Neutrophil (primary cell): ENCODE results near the gene AMH.

Source experiments
- H3K27ac ChIP-seq: fragments of 200-600 bp; sonication (generic); 2 replicates; pipeline ENCODE4 v1.5.1; 2016; ENCODE audit warnings: mild to moderate bottlenecking, moderate library complexity
- H3K27me3 ChIP-seq: fragments of 200-600 bp; sonication (generic); 2 replicates; pipeline ENCODE4 v1.6.0; 2016; ENCODE audit warnings: mild to moderate bottlenecking
- H3K36me3 ChIP-seq: fragments of 200-600 bp; sonication (generic); 2 replicates; pipeline ENCODE4 v1.5.1; 2017
- H3K4me1 ChIP-seq, 2 experiments: fragments of 200-600 bp in 1 of 2; sonication (generic) in 1 of 2; 1 replicate in 1 of 2; 2 replicates in 1 of 2; pipeline versions ENCODE4 v1.5.1 to v1.6.1; 2013 to 2016; ENCODE audit warnings: low read depth in 1 of 2, low read length in 1 of 2, mild to moderate bottlenecking in 1 of 2, moderate library complexity in 1 of 2; ENCODE audit not compliant: control insufficient read depth in 1 of 2, insufficient read depth in 1 of 2
- H3K4me3 ChIP-seq, 2 experiments: fragments of 200-600 bp in 1 of 2; sonication (generic) in 1 of 2; 1 replicate in 1 of 2; 2 replicates in 1 of 2; pipeline ENCODE4 v1.5.1; 2013 to 2016; ENCODE audit warnings: low read depth in 1 of 2, low read length in 1 of 2, mild to moderate bottlenecking in 1 of 2, moderate library complexity in 1 of 2
- H3K9me3 ChIP-seq: fragments of 200-600 bp; sonication (generic); 2 replicates; pipeline ENCODE4 v1.5.1; 2016
- CTCF ChIP-seq: fragments of 200-600 bp; sonication (generic); IDR thresholded peaks from 2 replicates; pipeline ENCODE4 v1.5.1; 2016; ENCODE audit warnings: antibody characterized with exemption

Gene AMH

GRCh38 chr19:2274931-2275535 lies 25.9 kb downstream of the AMH start:
- Histone ChIP-seq H3K4me3 (peak overlapping the region in 1 of 2 experiments; percentile 24), H3K27me3 (no peaks in the 10 kb centered on the region), H3K9me3 (no peaks in the 10 kb centered on the region), H3K36me3 (peaks cover 86% of the 10 kb centered on the region), H3K4me1 (peaks cover 75 to 79% of the 10 kb centered on the region in 2 experiments), H3K27ac (peak overlapping the region; percentile 74)
- TF ChIP-seq CTCF = peak; percentile 72

DNA sequence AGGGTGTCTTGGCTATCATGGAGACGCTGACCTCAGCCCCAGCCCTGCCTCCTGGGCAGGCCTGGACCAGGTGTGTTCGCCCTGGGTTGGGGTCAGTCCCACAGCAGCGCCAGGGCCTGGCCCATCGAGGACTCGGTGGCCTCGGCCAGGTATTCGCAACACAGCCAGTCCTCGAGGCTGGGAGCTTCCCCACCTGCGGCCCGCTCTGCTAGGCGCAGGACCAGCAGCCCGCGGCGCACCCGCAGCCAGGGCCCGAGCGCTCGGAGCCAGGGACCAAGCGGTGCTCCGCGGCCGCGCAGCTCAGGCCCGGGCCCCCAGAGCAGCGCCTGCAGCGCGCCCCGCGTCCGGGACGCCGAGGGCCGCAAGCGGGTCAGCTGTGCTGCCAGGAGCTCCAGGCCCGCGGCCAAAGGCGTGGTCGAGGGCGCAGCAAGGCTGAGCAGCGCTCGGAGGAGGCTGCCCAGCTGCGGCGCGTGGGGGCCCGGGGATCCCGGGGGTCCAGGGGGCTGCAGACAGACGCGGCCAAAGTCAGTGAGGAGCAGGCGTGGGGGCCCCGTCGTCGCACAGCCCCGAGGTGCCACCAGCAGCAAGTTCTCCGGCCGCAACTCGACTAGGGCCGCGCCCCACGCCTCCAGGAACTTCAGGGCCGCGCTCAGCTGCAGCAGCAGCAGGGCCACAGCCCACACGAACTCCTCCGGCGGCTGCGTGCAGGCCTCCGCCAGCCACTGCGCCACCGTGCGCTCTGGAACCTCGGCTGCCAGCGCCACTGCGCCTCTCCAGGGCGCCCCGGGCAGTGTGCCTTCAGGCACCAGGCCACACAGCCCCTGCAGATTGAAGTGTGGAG lies 26.7 kb downstream of the AMH start:
- H3K4me3 ChIP-seq = peak overlapping the region in 1 of 2 experiments; percentile 24
- no peaks in the 10 kb centered on the region for H3K9me3 ChIP-seq
- peaks cover 86% of the 10 kb centered on the region for H3K36me3 ChIP-seq
- peak overlapping the region; percentile 74 for H3K27ac ChIP-seq
- H3K4me1 ChIP-seq = peaks cover 83 to 87% of the 10 kb centered on the region in 2 experiments
- no peak for TF ChIP-seq CTCF
- H3K27me3 ChIP-seq = no peaks in the 10 kb centered on the region

DNA sequence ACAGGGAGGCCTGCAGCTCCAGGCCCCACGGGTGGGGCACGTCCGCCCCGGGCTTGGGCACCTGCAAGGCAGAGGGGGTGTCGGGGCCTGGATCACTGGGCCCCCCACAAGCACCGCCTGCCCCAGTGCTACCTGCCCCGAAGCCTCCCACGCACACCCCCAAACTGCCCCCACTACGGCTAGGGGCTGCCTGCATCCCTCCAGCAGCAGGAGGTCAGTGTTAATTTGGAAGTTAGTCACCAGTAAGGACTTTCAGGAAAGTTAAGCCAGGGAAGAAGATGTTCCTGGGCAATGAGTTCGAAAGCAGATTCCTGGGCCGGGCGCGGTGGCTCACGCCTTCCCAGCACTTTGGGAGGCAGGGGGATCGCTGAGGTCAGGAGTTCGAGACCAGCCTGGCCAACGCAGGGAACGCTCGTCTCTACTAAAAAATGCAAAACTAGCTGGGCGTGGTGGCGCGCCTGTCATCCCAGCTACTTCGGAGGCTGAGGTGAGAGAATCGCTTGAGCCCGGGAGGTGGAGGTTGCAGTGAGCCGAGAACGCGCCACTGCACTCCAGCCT lies 27.4 kb downstream of the AMH start:
- peak overlapping the region; percentile 74 for H3K27ac ChIP-seq
- H3K4me1 ChIP-seq = peaks cover 81 to 86% of the 10 kb centered on the region in 2 experiments
- no peaks in the 10 kb centered on the region for H3K27me3 ChIP-seq
- H3K36me3 ChIP-seq = peaks cover 80% of the 10 kb centered on the region
- no peak overlapping the region for H3K4me3 ChIP-seq
- H3K9me3 ChIP-seq = no peaks in the 10 kb centered on the region
- no peak for TF ChIP-seq CTCF

GRCh38 chr19:2277138-2277537 lies 28.0 kb downstream of the AMH start:
- no peak overlapping the region for H3K4me3 ChIP-seq
- peak overlapping the region; percentile 74 for H3K27ac ChIP-seq
- no peaks in the 10 kb centered on the region for H3K9me3 ChIP-seq
- peaks cover 74% of the 10 kb centered on the region for H3K36me3 ChIP-seq
- H3K4me1 ChIP-seq = peaks cover 78 to 79% of the 10 kb centered on the region in 2 experiments
- TF ChIP-seq CTCF = no peak
- H3K27me3 ChIP-seq = no peaks in the 10 kb centered on the region

GRCh38 chr19:2278459-2279158 lies 29.5 kb downstream of the AMH start:
- H3K27ac ChIP-seq = peak overlapping the region; percentile 74
- no peaks in the 10 kb centered on the region for H3K9me3 ChIP-seq
- TF ChIP-seq CTCF = no peak
- H3K4me1 ChIP-seq = peaks cover 75% of the 10 kb centered on the region in 2 experiments
- peaks cover 59% of the 10 kb centered on the region for H3K36me3 ChIP-seq
- no peak overlapping the region for H3K4me3 ChIP-seq
- H3K27me3 ChIP-seq = no peaks in the 10 kb centered on the region
